Measurements from ENCODE around the gene FOXI2.

DNA sequence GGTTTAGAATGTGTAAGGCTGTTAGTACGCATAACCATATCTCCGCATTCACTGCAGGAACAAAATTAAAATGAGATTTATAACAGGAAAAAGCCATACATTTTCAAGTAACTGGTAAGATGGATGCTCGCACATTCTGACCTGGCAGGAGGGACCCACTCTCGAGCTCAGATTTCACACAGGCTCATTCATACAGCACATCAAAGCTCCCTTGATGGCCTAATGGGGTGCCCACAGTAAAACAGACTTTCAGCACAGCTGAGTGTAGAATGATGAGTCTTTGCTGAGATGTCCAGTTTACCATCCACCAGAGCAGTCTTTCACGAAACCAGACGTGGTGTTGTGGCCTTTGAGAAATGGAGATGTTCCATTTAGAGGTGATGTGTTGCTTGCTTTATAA lies 8.9 kb downstream of the FOXI2 start:
- no peak for TF ChIP-seq POLR2A (IDR thresholded peaks at IDR 0.05)
- TF ChIP-seq, protein P1, sequence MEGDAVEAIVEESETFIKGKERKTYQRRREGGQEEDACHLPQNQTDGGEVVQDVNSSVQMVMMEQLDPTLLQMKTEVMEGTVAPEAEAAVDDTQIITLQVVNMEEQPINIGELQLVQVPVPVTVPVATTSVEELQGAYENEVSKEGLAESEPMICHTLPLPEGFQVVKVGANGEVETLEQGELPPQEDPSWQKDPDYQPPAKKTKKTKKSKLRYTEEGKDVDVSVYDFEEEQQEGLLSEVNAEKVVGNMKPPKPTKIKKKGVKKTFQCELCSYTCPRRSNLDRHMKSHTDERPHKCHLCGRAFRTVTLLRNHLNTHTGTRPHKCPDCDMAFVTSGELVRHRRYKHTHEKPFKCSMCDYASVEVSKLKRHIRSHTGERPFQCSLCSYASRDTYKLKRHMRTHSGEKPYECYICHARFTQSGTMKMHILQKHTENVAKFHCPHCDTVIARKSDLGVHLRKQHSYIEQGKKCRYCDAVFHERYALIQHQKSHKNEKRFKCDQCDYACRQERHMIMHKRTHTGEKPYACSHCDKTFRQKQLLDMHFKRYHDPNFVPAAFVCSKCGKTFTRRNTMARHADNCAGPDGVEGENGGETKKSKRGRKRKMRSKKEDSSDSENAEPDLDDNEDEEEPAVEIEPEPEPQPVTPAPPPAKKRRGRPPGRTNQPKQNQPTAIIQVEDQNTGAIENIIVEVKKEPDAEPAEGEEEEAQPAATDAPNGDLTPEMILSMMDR (IDR thresholded peaks at IDR 0.05), result no peak

Measured in transverse colon (tissue), 3 donors.